Measurements from ENCODE around the gene MEGF11. TPM values are rescaled to one million over a fixed set of nuclear protein-coding genes. Genes with fewer than 3 reads are reported as not detected.

MEGF11 gene
- total RNA-seq, 1 experiment from 2014 or later: 1.2 TPM

DNA sequence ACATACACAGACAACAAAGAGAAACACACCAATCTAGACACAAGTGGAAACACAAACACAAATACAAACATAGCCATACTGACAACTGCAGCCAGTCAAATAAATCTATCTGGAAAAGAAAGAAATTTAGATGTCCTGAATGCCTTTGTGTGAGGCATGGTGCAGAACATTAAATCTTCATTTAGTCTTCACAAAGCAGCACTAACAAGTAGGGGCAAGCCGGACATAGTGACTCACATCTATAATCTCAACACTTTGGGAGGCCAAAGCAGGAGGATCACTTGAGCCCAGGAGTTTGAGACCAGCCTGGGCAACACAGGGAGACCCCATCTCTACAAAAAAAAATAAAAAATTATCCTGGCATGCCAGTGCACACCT is 11.7 kb downstream of the MEGF11 start:
- Histone ChIP-seq H4K20me1 (ENCODE audit: control insufficient read depth, insufficient read depth, insufficient read length) (no peaks in the 10 kb centered on the region), H3K79me1 (ENCODE audit: insufficient read depth, low read depth, low read length, poor library complexity, severe bottlenecking) (no peaks in the 10 kb centered on the region), H3K23ac (ENCODE audit: insufficient read length, low read depth, low read length) (no peak overlapping the region), H2BK15ac (ENCODE audit: low read depth, low read length) (no peak overlapping the region), H3K9ac (ENCODE audit: extremely low read depth, insufficient read length, low read length) (no peak overlapping the region), H3K4ac (ENCODE audit: low read depth, low read length) (no peak overlapping the region), H2AK5ac (ENCODE audit: insufficient read length, low read length) (no peak overlapping the region), H3T11ph (ENCODE audit: low read length) (no peak overlapping the region), H3K4me2 (ENCODE audit: insufficient read depth, insufficient read length, low read length) (no peak overlapping the region), H4K8ac (replicated peaks; ENCODE audit: insufficient read length, low read depth, low read length) (no peak overlapping the region), H3K27me3 (ENCODE audit: insufficient read depth, low read length) (no peaks in the 10 kb centered on the region), H3K9me3 (ENCODE audit: control insufficient read depth, low read depth, low read length) (no peaks in the 10 kb centered on the region), H3K4me1 (ENCODE audit: insufficient read depth, low read length) (no peaks in the 10 kb centered on the region), H2BK20ac (ENCODE audit: low read depth, low read length, poor library complexity, severe bottlenecking) (no peak overlapping the region), H3K18ac (ENCODE audit: insufficient read length, low read depth, low read length) (no peak overlapping the region), H3K23me2 (ENCODE audit: insufficient read length, low read depth, low read length, poor library complexity, severe bottlenecking) (no peaks in the 10 kb centered on the region), H2BK5ac (ENCODE audit: insufficient read length, low read length) (no peak overlapping the region), H4K5ac (ENCODE audit: insufficient read length, low read depth, low read length) (no peak overlapping the region), H4K91ac (ENCODE audit: insufficient read length, low read depth, low read length) (no peak overlapping the region), H2BK12ac (ENCODE audit: insufficient read length, low read depth, low read length) (no peak overlapping the region), H3K79me2 (ENCODE audit: insufficient read depth, low read length) (no peaks in the 10 kb centered on the region), H2AFZ (ENCODE audit: low read length) (no peak overlapping the region), H3K56ac (ENCODE audit: insufficient read length, low read depth, low read length) (no peak overlapping the region), H3K14ac (ENCODE audit: insufficient read depth, low read length) (no peak overlapping the region), H3K27ac (ENCODE audit: insufficient read length, low read depth, low read length) (no peak overlapping the region), H2BK120ac (ENCODE audit: low read depth, low read length, poor library complexity, severe bottlenecking) (no peak overlapping the region)
- DNase-seq: no peak
- no peaks in the 10 kb centered on the region; a peak in 1 of 7 replicates for H3K36me3 Mint-ChIP-seq (ENCODE audit: insufficient read depth in 1 of 3, low read depth in 3 of 3)
- WGBS (ENCODE audit: extremely low coverage, insufficient read length, low lambda C conversion rate): no CpG with 5 or more reads among the region's 1 CpG
- no peaks in the 10 kb centered on the region for H3K9me3 Mint-ChIP-seq
- peaks cover 7% of the 10 kb centered on the region for H3K27me3 Mint-ChIP-seq (ENCODE audit: low read depth)
- H3K4me1 Mint-ChIP-seq: peaks cover 9 to 10% of the 10 kb centered on the region in 2 experiments
- TF ChIP-seq, protein P1, sequence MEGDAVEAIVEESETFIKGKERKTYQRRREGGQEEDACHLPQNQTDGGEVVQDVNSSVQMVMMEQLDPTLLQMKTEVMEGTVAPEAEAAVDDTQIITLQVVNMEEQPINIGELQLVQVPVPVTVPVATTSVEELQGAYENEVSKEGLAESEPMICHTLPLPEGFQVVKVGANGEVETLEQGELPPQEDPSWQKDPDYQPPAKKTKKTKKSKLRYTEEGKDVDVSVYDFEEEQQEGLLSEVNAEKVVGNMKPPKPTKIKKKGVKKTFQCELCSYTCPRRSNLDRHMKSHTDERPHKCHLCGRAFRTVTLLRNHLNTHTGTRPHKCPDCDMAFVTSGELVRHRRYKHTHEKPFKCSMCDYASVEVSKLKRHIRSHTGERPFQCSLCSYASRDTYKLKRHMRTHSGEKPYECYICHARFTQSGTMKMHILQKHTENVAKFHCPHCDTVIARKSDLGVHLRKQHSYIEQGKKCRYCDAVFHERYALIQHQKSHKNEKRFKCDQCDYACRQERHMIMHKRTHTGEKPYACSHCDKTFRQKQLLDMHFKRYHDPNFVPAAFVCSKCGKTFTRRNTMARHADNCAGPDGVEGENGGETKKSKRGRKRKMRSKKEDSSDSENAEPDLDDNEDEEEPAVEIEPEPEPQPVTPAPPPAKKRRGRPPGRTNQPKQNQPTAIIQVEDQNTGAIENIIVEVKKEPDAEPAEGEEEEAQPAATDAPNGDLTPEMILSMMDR (conservative IDR thresholded peaks at IDR 0.05): no peak
- H3K4me3 Mint-ChIP-seq: no peak overlapping the region; a peak in 1 of 5 replicates
- H3K27ac Mint-ChIP-seq: no peak overlapping the region; a peak in 2 of 7 replicates
